ENCODE measurements around the gene BSDC1.

DNA sequence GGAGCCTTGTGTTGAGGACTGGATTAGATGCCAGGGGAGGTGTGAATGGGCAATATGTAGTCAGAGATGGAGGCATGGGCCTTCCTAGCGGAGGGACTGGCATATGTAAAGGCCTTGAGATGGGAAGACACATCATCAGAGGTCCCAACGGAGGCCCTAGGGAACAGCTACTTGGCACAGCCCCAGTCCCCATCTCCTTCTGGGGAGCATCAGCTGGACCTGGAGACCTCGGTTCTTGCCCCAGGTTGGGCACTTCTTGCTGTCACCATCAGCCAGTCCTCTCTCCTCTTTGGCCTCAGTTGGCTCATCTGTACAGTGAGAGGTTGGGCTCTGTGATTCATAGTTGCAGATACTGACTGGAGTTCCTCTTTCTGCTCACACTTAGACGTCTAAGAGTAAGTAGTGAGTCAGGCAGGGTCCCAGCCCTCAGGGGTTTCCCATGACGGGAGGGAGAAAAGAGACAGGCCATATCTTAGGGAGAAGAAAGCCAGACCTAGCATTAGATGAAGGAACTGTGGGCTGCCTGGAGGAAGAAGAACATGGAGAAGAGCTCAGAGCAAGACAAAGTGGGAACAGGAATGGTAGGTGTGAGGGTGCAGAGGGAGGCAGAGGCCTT is 54.8 kb downstream of the BSDC1 start:
- TF ChIP-seq YY1 (IDR thresholded peaks at IDR 0.05; ENCODE audit: insufficient read depth, insufficient read length) (no peak), SUZ12 (IDR thresholded peaks at IDR 0.05; ENCODE audit: extremely low read depth, insufficient read depth, insufficient read length) (no peak)
